T1000 (cell line): ENCODE measurements around the gene TNNT3.

Experiments
- DNase-seq: peaks from one replicate; lab custom pipeline; 2025; ENCODE audit warnings: mixed read lengths; lab: John Stamatoyannopoulos, UW

TNNT3 gene

GRCh38 chr11:1896923-1897322 is 22.6 kb upstream of the TNNT3 start:
- no peak for DNase-seq

- no peak for DNase-seq
Measured at GRCh38 chr11:1899090-1899489, 20.4 kb upstream of the TNNT3 start.

- no peak for DNase-seq
Measured at GRCh38 chr11:1899686-1900085, 19.8 kb upstream of the TNNT3 start.

- DNase-seq: no peak
Measured at GRCh38 chr11:1906181-1906580, 13.3 kb upstream of the TNNT3 start.

GRCh38 chr11:1906611-1907423 is 12.7 kb upstream of the TNNT3 start:
- no peak for DNase-seq

GRCh38 chr11:1908618-1909017 is 10.9 kb upstream of the TNNT3 start:
- DNase-seq: no peak

GRCh38 chr11:1909524-1909923 is 10.0 kb upstream of the TNNT3 start:
- no peak for DNase-seq

GRCh38 chr11:1912289-1912878 is 7.1 kb upstream of the TNNT3 start:
- no peak for DNase-seq

- DNase-seq: no peak
Measured at GRCh38 chr11:1913271-1914060, 6.0 kb upstream of the TNNT3 start.

- no peak for DNase-seq
Measured at GRCh38 chr11:1915795-1916131, 3.7 kb upstream of the TNNT3 start.

GRCh38 chr11:1916132-1916985 is 3.1 kb upstream of the TNNT3 start:
- DNase-seq: no peak

- no peak for DNase-seq
Measured at GRCh38 chr11:1916986-1917522, 2.4 kb upstream of the TNNT3 start.

GRCh38 chr11:1917523-1918435 is 1.7 kb upstream of the TNNT3 start:
- DNase-seq: no peak

- DNase-seq: no peak
Measured at GRCh38 chr11:1918436-1919315, 827 bp upstream of the TNNT3 start.

- DNase-seq: no peak
Measured at GRCh38 chr11:1920128-1920908, 815 bp downstream of the TNNT3 start.

- no peak for DNase-seq
Measured at GRCh38 chr11:1920909-1921573, 1.5 kb downstream of the TNNT3 start.

GRCh38 chr11:1921574-1922141 is 2.2 kb downstream of the TNNT3 start:
- DNase-seq: no peak

- no peak for DNase-seq
Measured at GRCh38 chr11:1922481-1923081, 3.1 kb downstream of the TNNT3 start.
